DMS114 treated with DMSO at 0.1 percent for 48 hours (cell line): Measurements from ENCODE around the gene LY6G6C.
A peak's percentile ranks its signal among the peaks of the same experiment; 100 is the strongest.

Experiments
- DNase-seq: peaks from one replicate; lab custom pipeline; 2025; ENCODE audit not compliant: unreplicated experiment; lab: John Stamatoyannopoulos, UW

The LY6G6C gene

DNA sequence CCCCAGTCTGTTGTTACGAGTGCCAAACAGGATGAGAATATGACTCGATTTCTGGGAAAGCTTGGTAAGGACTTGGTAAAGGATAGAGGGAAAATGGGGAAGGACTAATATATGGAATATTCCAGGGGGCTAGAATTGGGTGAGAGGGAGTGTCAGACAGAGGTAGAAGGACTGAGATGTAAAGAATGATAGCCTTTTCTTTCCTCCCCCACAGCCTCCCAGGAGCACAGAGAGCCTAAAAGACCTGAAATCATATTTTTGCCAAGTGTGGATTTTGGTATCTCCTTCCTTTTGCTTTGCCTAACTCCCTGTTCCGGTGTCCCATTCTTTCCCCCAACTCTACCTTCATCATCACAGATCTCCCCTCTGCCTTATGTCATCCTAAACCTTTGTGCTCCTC lies 21.3 kb upstream of the LY6G6C start:
- DNase-seq: no peak

DNA sequence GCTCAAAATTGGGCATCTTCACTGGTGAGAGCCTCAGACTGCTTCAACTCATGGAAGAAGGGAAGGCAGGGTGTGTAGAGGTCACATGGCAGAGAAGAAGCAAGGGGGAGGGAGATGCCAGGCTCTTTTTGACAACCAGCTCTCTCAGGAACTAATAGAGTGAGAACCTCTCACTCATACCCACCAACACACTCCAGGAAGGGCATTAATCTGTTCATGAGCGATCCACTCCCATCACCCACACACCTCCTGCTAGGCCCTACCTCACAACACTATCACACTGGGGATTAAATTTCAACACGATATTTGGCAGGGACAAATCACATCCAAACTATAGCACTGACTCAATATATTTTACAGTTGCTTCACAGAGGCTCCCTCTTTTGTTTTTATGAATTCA lies 20.3 kb upstream of the LY6G6C start:
- no peak for DNase-seq

DNA sequence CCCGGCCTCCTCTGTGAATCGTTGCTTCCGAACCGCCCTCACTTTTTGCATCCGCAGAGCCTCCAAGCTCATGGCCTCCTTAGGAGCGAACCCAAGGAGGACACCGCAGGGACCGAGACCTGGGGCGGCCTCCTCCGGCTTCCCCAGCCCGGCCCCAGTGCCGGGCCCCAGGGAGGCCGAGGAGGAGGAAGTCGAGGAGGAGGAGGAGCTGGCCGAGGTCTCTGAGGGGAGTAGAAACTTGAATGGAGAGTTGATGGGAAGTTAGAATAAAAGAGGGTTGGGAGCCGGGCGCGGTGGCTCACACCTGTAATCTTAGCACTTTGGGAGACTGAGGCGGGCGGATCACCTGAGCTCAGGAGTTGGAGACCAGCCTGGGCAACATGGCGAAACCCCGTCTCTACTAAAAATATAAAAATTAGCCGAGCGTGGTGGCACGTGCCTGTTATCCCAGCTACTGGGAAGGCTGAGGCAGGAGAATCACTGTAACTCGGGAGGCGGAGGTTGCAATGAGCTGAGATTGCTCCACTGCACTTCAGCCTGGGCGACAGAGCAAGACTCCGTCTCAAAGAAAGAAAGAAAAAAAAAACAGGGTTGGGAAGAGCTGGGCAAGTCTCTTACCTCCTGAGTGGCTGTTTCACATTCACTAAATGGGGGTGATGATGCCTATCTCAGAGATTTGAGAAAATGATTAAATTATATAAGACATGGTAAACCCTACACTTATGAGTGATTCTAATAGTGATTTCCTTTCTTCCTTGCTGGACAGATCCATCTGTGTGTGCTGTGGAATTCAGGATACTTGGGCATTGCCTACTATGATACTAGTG lies 19.1 kb upstream of the LY6G6C start:
- DNase-seq: no peak

DNA sequence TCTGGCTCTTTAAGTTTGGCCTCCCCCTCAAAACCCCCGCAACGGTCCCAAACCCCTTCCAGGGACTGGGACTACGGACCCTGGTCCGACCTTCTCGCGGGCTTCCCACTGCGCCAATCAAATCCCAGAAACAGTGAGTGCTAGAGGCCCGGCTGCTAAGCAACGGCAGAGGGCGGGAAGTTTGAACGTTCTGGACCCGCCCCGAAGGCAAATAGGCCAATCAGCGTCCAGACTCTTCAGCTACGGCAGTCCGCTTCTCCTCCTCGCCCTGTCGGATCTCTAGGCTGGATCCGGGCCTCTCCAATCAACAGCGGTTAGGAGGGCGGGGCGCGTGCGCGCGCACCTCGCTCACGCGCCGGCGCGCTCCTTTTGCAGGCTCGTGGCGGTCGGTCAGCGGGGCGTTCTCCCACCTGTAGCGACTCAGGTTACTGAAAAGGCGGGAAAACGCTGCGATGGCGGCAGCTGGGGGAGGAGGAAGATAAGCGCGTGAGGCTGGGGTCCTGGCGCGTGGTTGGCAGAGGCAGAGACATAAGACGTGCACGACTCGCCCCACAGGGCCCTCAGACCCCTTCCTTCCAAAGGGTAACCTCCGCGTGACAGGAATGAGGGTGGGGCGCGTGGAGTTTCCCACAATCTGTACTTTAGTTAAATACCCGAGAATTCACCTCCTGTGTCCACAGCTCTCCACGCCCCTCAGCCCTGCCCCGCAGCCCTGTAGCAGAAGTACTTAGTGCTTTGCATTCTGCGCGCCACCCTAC lies 18.3 kb upstream of the LY6G6C start, which contains the start of gene MSH5:
TSS of gene MSH5 (plus strand) at position 367 of the 758 bp plus-strand sequence. CDS start 462 bp downstream, outside the sequence.
- peak; percentile 100 for DNase-seq

DNA sequence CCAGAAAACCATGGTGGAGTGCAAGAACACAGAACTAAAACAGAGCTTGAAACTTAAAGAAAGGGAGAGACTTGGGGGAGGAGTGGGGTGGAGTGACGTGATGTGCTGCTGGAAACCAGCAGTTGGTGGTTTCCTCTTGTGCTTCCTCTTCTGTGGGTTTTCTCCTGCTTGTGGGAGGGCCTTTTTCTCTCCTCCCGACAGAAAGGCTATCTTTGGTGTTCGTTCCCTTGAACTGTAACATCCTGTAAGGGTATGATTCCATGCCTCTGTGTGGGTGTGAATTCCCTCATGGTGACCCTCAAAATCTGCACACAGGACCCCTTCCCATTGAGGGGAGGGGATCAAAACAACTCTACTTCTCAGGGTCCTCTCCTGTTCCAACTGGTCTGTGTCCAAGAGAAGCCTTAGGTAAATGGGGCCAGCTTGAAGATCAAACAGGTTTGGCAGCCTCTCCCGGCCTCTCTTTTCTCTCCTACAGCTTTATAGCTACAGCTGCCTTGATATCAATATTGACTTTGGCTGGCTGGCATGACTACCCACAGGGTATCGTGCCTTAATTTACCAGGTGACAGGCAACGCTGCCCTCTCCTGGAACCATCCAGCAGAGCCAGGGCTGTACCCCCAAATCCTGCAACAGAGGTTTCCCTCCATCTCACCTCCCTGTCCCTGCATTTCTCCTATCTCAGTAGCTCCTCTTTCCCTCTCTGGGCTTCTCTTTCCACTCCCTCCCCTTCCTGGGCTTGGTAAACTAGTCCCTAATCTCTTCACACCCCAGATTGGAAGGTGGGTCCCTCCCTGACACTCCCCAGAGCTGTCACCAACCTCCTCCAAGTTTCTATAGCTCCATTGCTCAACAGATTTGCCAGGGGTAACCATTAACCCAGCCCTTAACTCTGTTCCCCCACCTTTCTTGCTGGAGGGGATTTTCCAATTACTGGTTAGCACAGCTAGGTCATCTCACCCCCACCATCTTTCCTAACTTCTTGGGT lies 16.7 kb upstream of the LY6G6C start:
- no peak for DNase-seq

DNA sequence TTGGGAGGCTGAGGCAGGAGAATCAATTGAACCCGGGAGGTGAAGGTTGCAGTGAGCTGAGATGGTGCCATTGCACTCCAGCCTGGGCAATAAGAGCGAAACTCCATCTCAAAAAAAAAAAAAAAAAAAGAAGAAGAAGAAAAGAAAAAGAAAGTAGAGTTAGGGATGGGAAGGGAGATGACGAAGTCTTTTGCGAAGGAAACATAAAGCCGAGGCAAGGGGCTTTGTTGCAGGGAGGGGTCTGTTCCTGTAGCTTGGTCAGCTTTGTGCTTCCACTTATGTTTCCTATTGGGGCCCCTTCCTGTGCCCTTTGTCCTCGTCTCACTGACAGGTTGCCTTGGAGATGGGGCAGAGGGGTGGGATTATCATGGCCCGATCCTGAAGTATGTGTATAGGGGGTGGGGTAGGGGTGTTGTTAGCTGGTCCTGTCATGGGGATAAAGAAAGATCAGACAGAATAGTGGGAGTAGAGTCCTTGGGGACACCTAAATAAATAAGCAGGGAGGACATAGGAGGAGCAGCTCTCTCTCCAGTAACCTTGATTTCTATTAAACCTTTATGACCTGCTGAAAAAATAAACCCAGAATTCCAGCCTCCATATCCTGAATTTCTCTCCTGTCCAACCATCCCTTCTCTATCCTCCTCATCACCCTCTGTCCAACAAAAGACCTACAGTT lies 15.9 kb upstream of the LY6G6C start:
- no peak for DNase-seq

DNA sequence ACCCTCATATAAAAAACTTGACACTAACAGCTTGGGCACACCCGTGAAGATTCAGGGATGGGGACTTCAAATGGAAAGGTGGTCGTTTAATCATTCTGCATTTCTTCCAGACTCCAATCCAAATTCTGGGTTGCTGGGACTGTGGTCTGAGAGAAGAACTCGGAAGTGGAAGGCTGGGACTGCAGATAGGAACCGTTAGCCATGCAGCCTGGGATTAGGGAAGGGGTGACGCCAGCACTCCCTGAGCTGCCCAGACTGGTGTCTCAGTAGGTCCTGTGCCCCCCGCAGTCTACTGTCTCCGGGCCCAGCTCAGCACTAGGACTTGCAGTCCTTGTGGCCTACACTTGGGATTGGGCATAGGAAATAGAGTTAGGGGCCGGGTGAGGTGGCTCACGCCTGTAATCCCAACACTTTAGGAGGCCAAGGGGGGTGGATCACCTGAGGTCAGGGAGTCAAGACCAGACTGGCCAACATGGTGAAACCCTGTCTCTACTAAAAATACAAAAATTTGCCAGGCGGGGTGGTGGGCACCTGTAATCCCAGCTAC lies 15.3 kb upstream of the LY6G6C start:
- no peak for DNase-seq

DNA sequence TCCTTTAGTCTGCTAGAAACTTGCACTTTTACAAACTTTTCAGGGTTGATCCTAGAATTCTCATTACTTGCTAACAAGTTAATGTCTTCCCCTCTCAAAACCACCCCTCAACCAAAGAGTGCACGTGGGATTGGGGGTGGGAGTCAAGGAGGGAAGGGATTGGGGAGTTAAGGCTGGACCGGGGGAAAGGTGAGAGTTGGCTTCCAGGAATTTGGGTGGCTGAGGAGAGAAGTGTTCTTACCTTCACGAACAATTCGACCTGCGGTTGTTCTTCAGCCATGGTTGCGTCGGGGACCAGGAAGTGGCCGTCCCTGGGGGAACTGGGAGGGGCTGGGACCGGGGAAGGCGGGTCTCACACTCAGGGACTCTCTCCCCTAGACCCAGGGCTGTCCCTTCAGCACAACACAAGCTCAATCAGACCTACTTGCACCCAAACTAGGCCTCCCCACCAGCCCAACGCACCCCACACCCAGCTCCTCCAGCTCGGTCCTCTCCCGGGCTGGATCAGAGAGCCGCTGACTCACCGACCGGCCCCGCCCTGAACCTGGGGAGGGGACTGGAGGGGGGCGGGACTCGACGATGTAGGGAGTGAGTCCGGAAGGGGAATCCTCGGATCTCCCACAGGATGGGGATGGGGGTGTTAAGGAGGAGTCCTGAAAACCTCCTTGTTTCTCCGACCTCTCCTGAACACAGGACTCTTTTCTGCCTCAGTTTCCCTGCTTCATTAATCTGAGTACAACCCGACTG lies 14.6 kb upstream of the LY6G6C start, which contains the start of gene CLIC1:
TSS of gene CLIC1 (minus strand) at position 510 of the 747 bp plus-strand sequence. CDS start at position 280, 230 bp downstream.
- peak; percentile 83 for DNase-seq

DNA sequence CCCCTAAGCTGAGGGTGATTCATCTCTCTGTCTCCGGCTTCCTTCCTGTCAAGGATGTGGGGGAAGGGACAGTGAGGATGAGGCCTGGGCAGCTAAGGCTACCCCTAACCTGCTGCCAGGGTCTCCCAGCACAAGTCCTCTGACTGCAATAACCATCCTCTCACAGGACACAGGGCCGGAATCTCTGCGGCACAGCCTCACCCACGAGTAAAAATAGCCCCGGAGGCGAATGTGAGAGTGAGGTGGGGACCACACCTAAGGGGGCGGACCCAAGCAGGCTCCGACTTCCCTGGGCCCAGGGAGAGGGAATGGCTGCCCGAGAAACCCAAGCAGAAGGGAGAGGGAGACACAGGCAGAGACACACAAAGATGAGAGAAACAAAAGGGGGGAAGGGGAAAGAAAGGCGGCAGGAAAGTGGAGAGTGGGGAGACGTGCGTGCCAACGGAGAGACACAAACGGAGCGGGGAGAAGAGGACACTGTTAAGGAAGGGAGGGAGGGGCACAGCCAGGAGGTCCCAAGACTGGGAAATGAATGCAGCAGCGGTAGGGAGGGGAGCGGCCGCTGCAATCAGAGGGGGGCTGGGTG lies 13.4 kb upstream of the LY6G6C start:
- no peak for DNase-seq

DNA sequence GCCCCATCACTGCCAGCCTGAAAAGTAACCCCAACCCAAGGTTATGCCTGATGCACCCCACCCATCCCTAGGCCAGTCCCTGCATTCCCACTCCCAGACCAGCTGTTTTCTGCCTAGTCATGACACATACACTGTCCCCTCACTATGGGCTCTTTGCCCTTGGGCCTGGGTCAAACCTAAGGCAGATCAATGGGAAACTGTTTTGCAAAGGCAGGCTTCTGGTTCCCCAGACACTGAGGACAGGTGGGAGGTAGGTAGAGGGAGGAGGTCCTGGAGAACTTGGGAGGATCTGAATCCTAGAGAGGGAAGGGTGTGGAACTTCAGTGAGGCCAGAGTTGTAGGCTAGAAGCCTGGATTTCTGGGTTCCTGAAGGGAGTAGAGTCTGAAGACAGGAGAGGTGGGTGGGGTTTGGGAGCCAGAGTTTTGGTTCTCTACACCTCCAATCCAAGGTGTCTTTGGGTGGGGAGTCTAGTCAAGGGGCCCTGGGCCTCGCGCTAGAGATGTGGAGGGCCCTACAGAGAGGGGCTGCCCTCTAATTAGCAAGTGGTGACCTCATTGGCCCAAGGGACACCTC lies 12.8 kb upstream of the LY6G6C start:
- no peak for DNase-seq

DNA sequence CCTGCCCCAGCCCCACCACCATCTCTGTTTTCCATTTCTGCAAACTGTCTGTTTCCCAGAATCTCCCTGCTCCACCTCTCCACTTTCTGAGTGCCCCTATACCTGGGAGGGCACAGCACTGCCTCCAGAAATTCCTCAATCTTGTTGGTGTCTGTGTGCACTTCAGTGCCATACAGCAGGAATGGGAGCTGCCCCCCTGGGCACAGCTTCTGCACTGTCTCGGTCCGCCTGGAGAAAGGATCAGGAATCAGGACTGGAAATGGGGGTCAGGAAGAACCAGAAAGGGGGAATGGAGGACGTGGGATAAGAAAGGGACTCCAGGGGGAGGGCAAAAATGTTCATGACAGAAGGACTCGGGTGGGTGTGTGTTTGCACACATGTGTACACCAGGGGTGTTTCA lies 12.2 kb upstream of the LY6G6C start:
- DNase-seq: no peak

DNA sequence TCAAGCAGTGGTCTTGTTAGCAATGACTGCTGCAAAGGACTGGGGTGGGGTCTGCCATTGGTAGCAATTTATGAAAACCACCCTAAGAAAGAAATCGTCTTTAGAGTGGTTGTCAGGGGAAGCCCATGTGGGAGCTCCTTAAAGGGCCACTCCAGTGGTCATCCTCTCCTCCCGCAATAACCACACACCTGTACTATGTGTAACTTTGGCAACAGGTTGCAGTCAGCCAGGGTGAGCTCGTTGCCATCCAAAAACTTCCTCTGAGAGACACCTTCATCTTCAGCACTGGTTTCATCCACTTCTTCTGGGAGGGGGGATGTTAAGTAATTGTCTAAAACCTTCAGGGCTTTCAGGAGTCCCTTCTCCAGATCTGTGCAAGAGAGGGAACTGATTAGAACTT lies 10.5 kb upstream of the LY6G6C start:
- no peak for DNase-seq

DNA sequence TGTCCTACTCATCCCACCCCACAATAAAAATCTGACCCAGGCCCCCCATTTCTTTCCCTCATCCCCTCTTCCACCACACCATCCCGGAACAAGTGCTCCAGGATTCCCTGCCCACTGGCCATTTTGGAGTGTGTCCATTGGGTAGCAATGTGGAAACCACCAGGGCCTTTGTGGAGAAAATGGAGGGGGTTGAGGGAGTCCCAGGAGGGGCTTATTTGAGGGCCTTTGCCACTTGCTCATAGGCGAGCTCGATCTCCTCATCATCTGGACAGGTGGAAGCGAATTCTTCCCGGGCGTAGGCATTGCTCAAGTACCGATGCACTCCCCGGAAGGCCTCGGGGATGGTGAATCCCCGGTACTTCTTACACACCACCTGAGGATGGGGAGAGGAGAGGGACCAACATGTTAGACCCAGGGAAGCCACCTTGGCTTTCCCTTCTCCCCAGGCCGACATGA lies 9.1 kb upstream of the LY6G6C start:
- no peak for DNase-seq

DNA sequence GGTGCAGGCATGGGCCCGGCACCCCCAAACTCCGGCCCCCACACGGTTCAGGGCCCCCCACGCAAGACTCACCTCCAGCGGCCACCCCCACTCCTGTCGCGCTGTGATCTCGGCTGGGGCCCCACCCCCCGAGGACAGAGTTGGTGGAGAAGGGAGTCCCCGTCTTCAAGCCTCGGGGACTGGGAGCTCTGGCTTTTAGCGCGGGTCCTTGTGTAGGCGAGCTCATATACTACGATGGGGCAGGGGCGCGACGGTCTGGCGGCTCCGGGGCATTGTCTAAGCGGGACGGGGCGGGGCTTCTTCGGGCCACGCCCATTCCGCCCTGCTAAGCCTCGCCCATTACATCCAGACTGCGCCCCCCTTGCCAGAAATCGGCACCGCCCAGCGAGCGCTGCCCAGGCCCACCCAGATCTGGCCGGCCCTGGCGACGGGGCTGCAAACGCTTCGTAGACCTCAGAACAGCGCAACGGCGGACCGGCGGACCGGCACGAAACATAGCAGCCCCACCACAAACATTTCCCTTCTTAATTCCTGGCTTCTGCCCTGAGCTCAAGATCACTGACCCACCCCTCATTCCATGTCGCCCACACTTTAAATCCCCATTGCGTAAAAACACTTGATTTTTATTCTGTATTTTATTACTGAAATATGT lies 8.6 kb upstream of the LY6G6C start:
- DNase-seq: peak; percentile 89

DNA sequence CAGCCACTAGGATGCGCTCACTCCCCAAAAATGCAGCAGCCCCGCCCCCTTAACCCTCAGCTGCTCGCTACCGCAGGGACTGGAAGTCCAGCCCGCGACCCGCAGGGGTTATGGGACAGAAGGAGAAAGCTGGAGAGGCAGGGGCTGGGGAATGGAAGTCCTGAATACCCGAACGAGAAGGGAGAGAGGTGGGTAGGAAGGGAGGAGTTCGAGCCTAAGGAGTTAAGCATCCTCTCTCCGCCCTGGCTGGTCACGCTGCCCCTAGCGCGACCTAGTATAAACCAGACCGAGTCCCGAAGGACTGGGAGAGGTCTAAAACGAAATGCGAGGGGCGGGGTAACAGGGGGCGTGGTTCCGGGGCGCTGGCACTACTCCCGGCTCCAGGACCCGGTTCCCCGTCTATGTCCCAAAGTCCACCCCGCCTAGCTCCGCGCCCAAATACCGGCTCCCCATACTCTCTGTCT lies 8.0 kb upstream of the LY6G6C start:
- DNase-seq: peak; percentile 91

DNA sequence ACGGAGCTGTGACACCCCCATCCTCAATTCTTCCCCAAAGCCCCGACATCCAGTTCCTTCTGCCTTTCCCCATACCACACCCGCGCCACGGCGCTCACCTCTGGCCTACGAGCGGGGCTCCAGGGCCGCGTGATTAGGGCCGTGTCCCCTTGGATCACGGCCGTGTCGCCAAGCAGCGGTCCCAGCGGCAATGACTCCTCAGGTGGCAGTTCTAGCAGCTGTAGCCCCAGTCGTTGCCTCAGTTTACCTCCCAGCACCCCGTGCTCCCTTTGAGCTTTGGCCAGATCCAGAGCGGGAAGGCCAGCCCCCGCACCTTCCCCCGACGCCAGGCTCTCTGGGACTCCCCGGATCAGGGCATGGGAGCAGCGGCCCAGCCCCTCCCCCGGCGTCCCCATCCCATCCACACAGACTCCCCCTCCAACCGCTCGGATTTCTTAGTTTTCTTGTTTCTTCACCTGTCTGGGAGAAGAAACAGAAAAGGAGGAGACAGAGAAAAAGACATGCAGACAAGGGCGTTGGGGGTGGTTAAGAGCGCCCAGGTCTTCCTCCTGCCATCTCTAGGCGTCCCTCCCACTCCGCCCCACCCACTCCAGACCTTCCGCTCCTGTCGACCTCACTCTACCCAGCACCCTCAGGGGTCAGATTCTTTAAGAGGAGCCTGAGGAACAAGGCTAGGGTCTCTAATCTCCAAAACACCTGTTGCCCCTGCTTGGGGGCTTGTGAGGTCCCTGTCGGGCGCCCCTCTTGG lies 7.4 kb upstream of the LY6G6C start, which contains the start of gene DDAH2:
TSS of gene DDAH2 (minus strand) at position 533 of the 748 bp plus-strand sequence. CDS start at position 395, 138 bp downstream.
- DNase-seq: no peak
